T-helper 2 cell treated with Interferon-gamma antibody and Interleukin-4, amounts not matched to agents 100 ng/mL and 5 ng/mL, for 36 hours (primary cell): ENCODE measurements around the gene DDRGK1. TPM values are rescaled to one million over a fixed set of nuclear protein-coding genes. Genes with fewer than 3 reads are reported as not detected.

Experiments used
- total RNA-seq: library from RNA; stranded (reverse); gene quantifications from 2 replicates; pipeline ENCODE4 v1.2.3, GENCODE V29; 2022

The DDRGK1 gene
- total RNA-seq, 1 donor from 2014 or later = 52.9 TPM

Other genes with a start within 250 kb of the DDRGK1 start
- gene GNRH2, start 161.1 kb downstream of the DDRGK1 start, total RNA-seq = 0.89 and 1.7 TPM in 2 replicates
- gene MRPS26, start 158.6 kb downstream of the DDRGK1 start, total RNA-seq = 42.2 and 43.9 TPM in 2 replicates
- not detected in 2 replicates for gene OXT, start 133.1 kb downstream of the DDRGK1 start, total RNA-seq
- not detected in 2 replicates for gene AVP, start 120.0 kb downstream of the DDRGK1 start, total RNA-seq
- 24.7 and 26.8 TPM in 2 replicates for gene FASTKD5, start 44.8 kb downstream of the DDRGK1 start, total RNA-seq
- gene UBOX5, start 44.8 kb downstream of the DDRGK1 start, total RNA-seq = 8.4 and 9.4 TPM in 2 replicates
- 0.34 and 0.45 TPM in 2 replicates for gene LZTS3, start 31.1 kb downstream of the DDRGK1 start, total RNA-seq
- gene ITPA, start 4.8 kb upstream of the DDRGK1 start, total RNA-seq = 73.8 and 74.3 TPM in 2 replicates
- gene SLC4A11, start 34.5 kb upstream of the DDRGK1 start, total RNA-seq = 1.0 and 1.1 TPM in 2 replicates
- 3.4 and 3.6 TPM in 2 replicates for gene DNAAF9, start 203.0 kb upstream of the DDRGK1 start, total RNA-seq